GM15510 (cell line): Measurements from ENCODE around the gene FREY1.

Experiments used
- POLR2A ChIP-seq: IDR thresholded peaks from 3 replicates; pipeline ENCODE4 v1.6.1; 2011; ENCODE audit warnings: borderline replicate concordance; ENCODE audit not compliant: insufficient read length; ENCODE audit errors: extremely low read depth

Gene FREY1

GRCh38 chr11:45924036-45924915, 17.2 kb upstream of the FREY1 start:
- TF ChIP-seq POLR2A, result no peak

GRCh38 chr11:45922425-45923082, 15.5 kb upstream of the FREY1 start, which contains the start of gene LARGE2:
Gene LARGE2, plus strand, starts transcription at chr11:45922656. Its CDS starts 227 bp downstream, at chr11:45922883.
- no peak for TF ChIP-seq POLR2A

- TF ChIP-seq POLR2A, result no peak
These were observed 14.7 kb upstream of the FREY1 start for GRCh38 chr11:45921561-45922424.

GRCh38 chr11:45920531-45921477, 13.7 kb upstream of the FREY1 start:
- TF ChIP-seq POLR2A, result no peak

- no peak for TF ChIP-seq POLR2A
These were observed 12.9 kb upstream of the FREY1 start for GRCh38 chr11:45919806-45920530.

- TF ChIP-seq POLR2A, result no peak
These were observed 12.0 kb upstream of the FREY1 start for GRCh38 chr11:45918962-45919675.

- TF ChIP-seq POLR2A, result peak; percentile 61
These were observed 11.4 kb upstream of the FREY1 start for GRCh38 chr11:45918331-45918941.

- peak; percentile 88 for TF ChIP-seq POLR2A
These were observed 10.7 kb upstream of the FREY1 start, which contains the start of gene PEX16 for GRCh38 chr11:45917623-45918330. Gene PEX16, minus strand, starts transcription at chr11:45917877. Its CDS starts 66 bp downstream, at chr11:45917811.

GRCh38 chr11:45917286-45917622, 10.2 kb upstream of the FREY1 start:
- TF ChIP-seq POLR2A, result no peak

GRCh38 chr11:45915446-45915845, 8.4 kb upstream of the FREY1 start:
- no peak for TF ChIP-seq POLR2A

GRCh38 chr11:45913942-45914635, 7.0 kb upstream of the FREY1 start:
- no peak for TF ChIP-seq POLR2A
